ENCODE measurements around the gene POLA1. TPM values are rescaled to one million over a fixed set of nuclear protein-coding genes. Genes with fewer than 3 reads are reported as not detected.

The POLA1 gene
- total RNA-seq, 1 donor from 2014 or later = 11.1 TPM

DNA sequence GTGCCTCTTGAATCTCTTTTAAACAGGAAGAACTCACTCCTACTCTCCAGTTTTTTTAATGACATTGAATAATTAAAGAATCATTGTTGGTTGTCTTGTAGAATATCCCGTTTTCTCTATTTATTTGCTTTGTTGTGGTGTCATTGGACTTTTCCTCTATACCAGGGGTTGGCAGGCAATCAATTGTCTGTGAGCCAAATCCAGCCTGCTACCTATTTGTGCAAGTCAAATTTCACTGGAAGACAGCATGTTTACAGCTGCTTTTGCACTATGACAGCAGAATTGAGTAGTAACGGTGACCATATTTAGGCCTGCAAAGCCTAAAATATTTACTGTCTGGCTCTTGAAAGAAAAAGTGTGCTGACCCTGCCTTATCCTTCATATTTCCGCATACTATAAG is 34.8 kb downstream of the POLA1 start:
- intact Hi-C loops (cut with DNase I) = no loop called here
- TF ChIP-seq, protein P1, sequence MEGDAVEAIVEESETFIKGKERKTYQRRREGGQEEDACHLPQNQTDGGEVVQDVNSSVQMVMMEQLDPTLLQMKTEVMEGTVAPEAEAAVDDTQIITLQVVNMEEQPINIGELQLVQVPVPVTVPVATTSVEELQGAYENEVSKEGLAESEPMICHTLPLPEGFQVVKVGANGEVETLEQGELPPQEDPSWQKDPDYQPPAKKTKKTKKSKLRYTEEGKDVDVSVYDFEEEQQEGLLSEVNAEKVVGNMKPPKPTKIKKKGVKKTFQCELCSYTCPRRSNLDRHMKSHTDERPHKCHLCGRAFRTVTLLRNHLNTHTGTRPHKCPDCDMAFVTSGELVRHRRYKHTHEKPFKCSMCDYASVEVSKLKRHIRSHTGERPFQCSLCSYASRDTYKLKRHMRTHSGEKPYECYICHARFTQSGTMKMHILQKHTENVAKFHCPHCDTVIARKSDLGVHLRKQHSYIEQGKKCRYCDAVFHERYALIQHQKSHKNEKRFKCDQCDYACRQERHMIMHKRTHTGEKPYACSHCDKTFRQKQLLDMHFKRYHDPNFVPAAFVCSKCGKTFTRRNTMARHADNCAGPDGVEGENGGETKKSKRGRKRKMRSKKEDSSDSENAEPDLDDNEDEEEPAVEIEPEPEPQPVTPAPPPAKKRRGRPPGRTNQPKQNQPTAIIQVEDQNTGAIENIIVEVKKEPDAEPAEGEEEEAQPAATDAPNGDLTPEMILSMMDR (IDR thresholded peaks at IDR 0.05) = no peak
- Histone ChIP-seq H3K4me1 (no peaks in the 10 kb centered on the region), H3K9me3 (no peaks in the 10 kb centered on the region), H3K27ac (no peak overlapping the region), H3K27me3 (no peaks in the 10 kb centered on the region), H3K36me3 (peaks cover 24% of the 10 kb centered on the region), H3K4me3 (no peak overlapping the region)
- no peak for ATAC-seq
- DNase-seq = no peak

DNA sequence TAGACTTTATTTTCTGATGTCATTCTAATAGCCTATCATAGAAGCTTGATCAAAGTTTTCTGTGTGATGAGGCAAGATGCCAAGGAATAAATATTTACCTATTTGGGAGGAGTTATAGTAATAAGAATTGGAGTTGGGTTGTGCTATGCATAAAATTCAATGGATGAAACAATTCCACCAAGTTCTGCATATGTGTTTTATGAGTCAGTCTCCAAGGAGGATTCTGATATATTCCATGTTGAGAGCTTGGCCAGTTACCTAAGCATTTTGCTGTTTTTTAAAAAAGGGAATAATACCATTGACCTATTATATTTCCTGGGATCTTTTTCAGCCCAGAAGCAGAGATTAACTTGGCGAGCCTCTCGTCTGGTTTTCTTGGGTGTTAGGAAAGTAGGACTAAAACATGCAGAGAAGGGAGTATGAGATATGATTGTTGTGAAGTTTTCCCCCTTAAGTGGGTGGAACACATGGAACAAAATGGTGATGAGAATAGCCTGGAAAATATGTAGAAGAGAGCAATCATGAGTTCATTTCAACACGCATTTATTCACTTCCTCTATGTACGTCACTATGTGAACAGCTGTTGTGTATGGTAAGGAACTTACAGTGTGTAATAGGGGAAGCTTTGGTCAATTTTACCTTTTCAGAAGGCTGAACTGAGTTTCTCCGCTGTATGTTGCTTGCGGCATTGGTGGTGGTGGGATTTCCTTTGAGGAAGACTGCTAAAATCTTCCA is 39.2 kb downstream of the POLA1 start:
- TF ChIP-seq, protein P1 (IDR thresholded peaks at IDR 0.05) = no peak

DNA sequence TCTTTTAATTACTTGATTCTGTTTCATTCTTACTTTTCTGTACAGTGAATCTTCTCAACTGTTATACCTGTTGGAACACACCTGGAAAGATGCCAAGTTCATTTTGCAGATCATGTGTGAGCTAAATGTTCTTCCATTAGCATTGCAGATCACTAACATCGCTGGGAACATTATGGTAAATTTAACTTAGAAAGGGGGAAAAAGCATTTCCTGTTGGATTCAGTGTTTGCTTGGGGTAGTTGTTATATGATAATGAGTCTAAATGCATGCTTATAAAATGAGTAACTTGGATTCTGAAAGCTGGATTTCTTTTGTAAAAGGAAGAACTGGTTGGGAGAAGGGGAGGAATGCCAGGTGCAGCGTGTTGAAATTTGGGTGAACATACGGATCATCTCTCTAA is 47.6 kb downstream of the POLA1 start:
- H3K27ac ChIP-seq = no peak overlapping the region
- DNase-seq (no peak), ATAC-seq (no peak)
- no peaks in the 10 kb centered on the region for H3K27me3 ChIP-seq
- no peaks in the 10 kb centered on the region for H3K9me3 ChIP-seq
- peaks cover 7% of the 10 kb centered on the region for H3K36me3 ChIP-seq
- intact Hi-C loops (cut with DNase I) = no loop called here
- TF ChIP-seq, protein P1 (IDR thresholded peaks at IDR 0.05) = no peak
- H3K4me3 ChIP-seq = no peak overlapping the region
- H3K4me1 ChIP-seq = no peaks in the 10 kb centered on the region

More for the DNA sequence above, 39.2 kb downstream of the POLA1 start:
- no peak overlapping the region for H3K27ac ChIP-seq
- H3K36me3 ChIP-seq = peaks cover 9% of the 10 kb centered on the region
- peak; percentile 51 for ATAC-seq
- no peak for DNase-seq
- H3K4me1 ChIP-seq = no peaks in the 10 kb centered on the region
- no peak overlapping the region for H3K4me3 ChIP-seq
- intact Hi-C loops (cut with DNase I) = no loop called here
- H3K9me3 ChIP-seq = no peaks in the 10 kb centered on the region
- no peaks in the 10 kb centered on the region for H3K27me3 ChIP-seq

DNA sequence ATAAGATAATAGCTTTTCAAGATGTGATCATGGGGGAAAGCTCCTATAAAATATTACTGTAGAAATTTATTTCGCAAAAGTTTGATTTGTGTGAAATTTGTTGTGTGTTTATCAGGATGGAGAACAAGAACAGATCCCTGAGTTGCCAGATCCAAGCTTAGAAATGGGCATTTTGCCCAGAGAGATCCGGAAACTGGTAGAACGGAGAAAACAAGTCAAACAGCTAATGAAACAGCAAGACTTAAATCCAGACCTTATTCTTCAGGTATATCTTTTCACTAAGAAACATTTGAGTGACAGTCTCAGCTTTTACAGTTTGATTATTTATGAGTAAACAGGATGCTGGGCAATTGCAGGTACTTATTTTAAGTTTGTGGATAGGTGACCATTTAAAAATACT is 54.5 kb downstream of the POLA1 start:
- H3K27ac ChIP-seq = no peak overlapping the region
- ATAC-seq (no peak), DNase-seq (no peak)
- no peaks in the 10 kb centered on the region for H3K27me3 ChIP-seq
- intact Hi-C loops (cut with DNase I) = no loop called here
- H3K4me3 ChIP-seq = no peak overlapping the region
- H3K4me1 ChIP-seq = no peaks in the 10 kb centered on the region
- H3K9me3 ChIP-seq = no peaks in the 10 kb centered on the region
- H3K36me3 ChIP-seq = no peaks in the 10 kb centered on the region
- TF ChIP-seq, protein P1 (IDR thresholded peaks at IDR 0.05) = no peak

DNA sequence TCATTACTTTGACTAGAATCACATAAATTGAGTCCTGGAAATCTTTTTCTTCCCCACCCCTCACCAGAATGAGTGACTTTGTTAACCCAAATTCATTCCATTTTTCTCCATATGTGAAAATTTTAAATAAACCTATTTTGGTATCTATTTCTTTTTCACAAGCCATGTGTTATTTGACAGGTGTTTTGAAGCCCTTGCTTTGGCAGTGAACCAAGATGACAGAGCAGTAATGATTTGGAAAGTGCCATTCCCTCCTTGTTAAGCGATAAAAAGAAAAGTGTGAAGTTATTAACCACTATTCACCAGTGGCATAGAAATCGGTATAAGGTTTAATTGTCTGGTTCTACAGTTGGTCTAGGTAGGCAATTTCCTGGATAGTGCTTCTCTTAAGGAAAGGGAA is 66.1 kb downstream of the POLA1 start:
- intact Hi-C loops (cut with DNase I) = no loop called here
- Histone ChIP-seq H3K27ac (no peak overlapping the region), H3K4me3 (no peak overlapping the region), H3K9me3 (no peaks in the 10 kb centered on the region), H3K4me1 (no peaks in the 10 kb centered on the region), H3K36me3 (no peaks in the 10 kb centered on the region), H3K27me3 (no peaks in the 10 kb centered on the region)
- no peak for ATAC-seq
- DNase-seq = no peak
- TF ChIP-seq, protein P1 (IDR thresholded peaks at IDR 0.05) = no peak
